NCI-H146 treated with DMSO at 0.1 percent for 48 hours (cell line): ENCODE results near the gene TWNK.
"Not testable (repeated sequence)": the region's sequence is repeated elsewhere in the genome, so short reads cannot be mapped to it uniquely, and the experiment has no call there.

Source experiments
- DNase-seq: peaks from one replicate; lab custom pipeline; 2025; ENCODE audit not compliant: unreplicated experiment; lab: John Stamatoyannopoulos, UW

Gene TWNK

GRCh38 chr10:100972904-100973535, 14.3 kb upstream of the TWNK start:
- DNase-seq, result no peak

DNA sequence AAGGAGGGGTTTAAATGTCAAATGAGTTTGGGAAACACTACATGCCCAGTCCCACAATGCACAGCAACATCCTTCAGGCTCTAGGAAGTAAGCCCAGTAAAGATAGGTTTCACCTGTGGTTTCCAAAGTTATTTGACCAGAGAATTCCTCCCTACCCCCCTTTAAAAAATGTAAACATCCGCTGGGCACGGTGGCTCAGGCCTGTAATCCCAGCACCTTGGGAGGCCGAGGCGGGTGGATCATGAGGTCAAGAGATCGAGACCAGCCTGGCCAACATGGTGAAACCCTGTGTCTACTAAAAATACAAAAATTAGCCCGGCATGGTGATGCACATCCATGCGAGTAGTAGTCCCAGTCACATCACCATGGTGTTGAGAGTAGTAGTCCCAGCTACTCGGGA, 11.9 kb upstream of the TWNK start:
- not testable (repeated sequence) for DNase-seq

DNA sequence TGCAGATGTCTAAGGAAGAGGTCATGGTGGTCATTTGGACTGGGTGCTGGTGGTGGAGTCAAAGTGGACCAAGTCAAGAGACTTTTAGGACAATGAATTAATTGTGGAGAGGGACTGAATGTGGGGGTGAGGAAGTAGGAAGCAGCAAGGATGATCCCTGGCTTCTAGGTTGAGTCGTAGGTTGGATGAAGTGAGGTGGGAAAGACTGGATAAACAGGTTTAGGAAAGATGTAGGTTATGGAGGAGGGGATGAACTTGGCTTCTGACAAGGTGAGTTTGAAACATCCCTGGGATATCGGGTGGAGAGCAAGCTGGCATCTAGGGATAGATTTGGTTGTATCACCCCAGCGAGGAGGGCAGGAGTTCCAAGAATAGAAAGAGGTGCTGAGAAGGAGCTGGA, 10.4 kb upstream of the TWNK start:
- DNase-seq, result no peak

- DNase-seq, result no peak
Observed at GRCh38 chr10:100977436-100977835, 9.9 kb upstream of the TWNK start.

DNA sequence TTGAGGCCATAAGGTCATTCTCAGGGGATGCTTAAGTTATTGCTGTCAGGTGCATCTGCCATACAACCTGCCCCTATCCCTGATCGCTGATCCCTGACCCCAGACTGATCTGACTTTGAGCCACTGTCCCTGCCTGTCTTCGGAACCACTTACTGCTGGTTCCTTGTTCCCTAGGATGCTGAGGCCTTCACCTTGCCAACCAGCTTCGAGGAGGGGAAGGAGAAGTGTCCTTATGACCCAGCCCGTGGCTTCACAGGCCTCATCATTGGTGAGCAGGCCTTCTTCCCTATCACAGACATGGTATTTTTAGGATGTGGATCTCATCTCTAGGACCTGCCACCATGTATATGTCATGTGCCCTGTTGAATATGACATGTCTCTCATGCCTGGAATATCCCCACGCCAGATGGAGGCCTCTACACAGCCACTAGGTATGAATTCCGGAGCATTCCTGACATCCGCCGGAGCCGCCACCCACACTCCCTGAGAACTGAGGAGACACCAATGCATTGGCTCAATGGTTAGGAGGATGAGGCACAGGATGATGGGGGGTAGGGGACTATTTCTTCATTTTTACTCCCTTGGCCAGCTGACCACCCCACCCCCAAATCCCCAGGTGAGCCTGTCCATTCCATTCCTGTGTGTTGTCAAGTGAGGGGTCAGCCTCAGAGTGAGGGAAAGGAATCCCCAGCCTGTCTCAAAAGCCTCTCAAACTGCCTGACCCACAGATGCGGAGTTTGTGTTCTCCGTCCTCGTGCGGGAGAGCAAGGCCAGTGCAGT, 9.0 kb upstream of the TWNK start:
- no peak for DNase-seq

DNA sequence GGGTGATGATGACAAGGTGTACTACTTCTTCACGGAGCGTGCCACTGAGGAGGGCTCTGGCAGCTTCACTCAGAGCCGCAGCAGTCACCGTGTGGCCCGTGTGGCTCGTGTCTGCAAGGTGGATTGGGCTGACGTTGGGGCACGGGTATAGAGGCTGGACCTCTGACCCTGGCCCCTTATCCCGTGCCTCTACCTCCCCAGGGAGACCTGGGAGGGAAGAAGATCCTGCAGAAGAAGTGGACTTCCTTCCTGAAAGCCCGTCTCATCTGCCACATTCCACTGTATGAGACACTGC, 8.5 kb upstream of the TWNK start:
- DNase-seq, result no peak

- no peak for DNase-seq
Observed at GRCh38 chr10:100979791-100980272, 7.5 kb upstream of the TWNK start.

GRCh38 chr10:100980311-100980710, 7.0 kb upstream of the TWNK start:
- no peak for DNase-seq

DNA sequence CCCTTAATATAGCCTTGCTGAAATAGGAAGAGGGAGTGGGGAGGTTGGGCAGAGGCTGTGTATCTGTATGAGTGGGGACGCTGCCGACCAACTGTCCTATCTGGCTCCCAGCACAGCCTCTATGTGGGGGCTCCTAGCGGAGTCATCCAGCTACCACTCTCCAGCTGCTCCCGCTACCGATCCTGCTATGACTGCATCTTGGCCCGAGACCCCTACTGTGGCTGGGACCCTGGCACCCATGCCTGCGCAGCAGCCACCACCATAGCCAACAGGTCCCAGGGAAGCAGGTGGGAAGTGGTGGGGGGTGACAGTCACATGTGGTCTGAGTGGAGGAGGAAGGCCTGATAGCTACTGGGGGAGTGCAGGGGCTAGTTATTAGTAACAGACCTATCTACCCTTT, 6.6 kb upstream of the TWNK start:
- DNase-seq, result no peak

- DNase-seq, result no peak
Observed at GRCh38 chr10:100981178-100981772, 6.1 kb upstream of the TWNK start.

DNA sequence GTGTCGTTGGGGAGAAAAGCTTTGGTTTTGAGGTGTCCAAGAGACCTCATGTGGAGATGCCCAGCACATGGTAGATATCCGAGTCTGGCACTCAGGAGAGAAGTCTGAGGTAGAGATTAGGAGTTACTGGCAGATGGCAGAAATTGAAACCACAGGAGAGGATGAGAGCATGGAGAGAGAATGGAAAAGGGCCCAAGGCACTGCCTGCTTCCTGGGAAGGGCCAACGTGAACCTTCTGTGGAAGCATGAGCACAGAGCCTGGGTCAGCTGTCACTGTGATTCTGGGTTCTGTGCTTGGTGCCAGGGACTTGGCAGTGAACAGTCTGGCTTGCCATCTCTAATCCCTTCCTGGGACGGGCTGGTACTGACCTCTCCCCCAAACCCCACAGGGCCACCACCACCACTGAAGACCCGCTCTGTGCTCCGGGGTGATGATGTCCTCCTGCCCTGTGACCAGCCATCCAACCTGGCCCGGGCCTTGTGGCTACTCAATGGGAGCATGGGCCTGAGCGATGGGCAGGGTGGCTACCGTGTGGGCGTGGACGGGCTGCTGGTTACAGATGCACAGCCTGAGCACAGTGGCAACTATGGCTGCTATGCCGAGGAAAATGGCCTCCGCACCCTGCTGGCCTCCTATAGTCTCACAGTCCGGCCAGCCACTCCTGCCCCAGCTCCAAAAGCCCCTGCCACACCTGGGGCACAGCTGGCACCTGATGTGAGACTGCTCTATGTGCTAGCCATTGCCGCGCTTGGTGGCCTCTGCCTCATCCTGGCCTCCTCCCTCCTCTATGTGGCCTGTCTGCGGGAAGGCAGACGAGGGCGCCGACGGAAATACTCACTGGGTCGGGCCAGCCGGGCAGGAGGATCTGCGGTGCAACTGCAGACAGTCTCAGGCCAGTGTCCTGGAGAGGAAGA, 4.2 kb upstream of the TWNK start:
- no peak for DNase-seq

GRCh38 chr10:100983868-100984671, 3.3 kb upstream of the TWNK start:
- no peak for DNase-seq

GRCh38 chr10:100984672-100985177, 2.6 kb upstream of the TWNK start:
- no peak for DNase-seq

DNA sequence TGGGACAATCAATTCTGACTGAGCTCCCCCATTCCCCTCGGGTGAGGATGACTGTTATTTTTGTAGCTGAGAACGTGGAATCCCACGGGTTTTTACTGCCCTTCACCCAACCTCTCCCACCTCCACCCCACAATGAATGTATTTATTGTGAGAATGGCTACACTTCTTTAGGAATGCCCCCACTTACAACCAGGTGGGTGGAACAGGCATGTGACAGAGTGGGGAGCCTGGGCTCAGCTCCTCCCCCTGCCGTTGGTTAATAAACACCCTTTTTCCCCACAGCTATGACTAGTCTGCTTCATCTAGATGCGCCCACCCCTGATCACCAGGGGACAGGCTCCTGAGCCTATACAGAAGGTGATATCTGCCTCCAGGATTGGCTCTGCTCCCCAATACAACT, 2.0 kb upstream of the TWNK start:
- DNase-seq, result no peak

DNA sequence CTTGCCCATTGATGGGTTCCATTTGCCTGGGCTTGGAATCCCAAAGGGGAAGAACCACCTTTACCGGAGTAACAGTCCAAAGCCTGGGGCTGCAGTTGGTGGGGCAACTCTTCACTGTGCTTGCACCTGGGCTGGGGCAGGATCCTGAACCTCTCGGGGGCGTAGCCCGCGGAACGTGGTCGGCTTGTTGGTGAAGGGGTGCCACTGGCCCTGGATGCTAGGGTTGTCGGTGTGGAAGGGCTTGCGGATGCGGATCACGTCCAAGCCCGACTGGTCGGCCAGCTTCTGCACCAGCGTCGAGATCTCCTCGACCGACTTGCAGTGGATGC, 756 bp upstream of the TWNK start:
- DNase-seq, result no peak

DNA sequence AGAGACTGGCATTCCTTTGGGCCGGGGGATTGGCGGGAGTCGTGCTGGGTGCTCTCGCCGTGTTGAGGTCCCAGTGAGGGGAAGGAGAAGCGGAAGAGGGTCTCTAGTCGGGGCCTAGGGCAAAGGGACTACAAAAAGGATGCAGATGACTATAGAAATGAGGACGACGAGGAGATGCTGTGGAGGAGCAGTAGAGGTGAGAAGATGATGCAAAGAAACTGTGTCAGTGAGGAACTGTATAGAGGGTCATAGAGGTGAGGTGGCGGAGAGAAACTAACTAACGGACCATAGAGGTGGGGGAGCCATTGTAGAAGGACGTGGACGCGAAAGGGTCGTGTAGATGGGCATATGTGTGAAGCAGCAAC, 324 bp downstream of the TWNK start:
- DNase-seq, result no peak

- no peak for DNase-seq
Observed at GRCh38 chr10:100988166-100988565, 823 bp downstream of the TWNK start.

- DNase-seq, result no peak
Observed at GRCh38 chr10:100989088-100989487, 1.7 kb downstream of the TWNK start.

- no peak for DNase-seq
Observed at GRCh38 chr10:100993986-100994708, 6.8 kb downstream of the TWNK start.

GRCh38 chr10:100995181-100995580, 7.8 kb downstream of the TWNK start:
- no peak for DNase-seq
